GM18511 (cell line): ENCODE results near the gene RILPL1.
"Not testable (repeated sequence)": the region's sequence is repeated elsewhere in the genome, so short reads cannot be mapped to it uniquely, and the experiment has no call there.

Source experiments
- ATAC-seq: cut with Tn5 transposase; IDR thresholded peaks from one replicate; pipeline ENCODE4 v1.9.1; 2021; ENCODE audit warnings: mild to moderate bottlenecking, moderate library complexity; ENCODE audit not compliant: unreplicated experiment

RILPL1 gene

DNA sequence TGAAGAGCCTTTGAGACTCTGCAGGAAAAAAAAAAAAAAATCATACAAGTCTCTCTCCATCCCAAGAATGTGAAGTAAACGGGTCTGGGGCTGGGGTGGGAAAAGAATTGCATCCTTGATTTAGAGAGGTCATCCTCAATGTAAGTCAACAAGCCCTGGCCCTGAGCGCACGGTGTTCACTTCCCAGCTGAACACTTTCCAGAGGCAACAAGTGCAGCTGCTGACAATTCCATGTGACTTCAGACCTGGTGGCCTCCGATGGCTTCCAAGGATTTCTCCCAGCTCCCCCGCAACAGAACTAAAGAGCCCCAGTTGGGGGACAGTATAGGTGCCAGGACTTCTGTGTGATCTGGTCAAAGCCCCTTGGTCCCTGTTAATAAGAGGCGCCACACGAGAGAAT is 2.4 kb downstream of the RILPL1 start:
- no peak for ATAC-seq

DNA sequence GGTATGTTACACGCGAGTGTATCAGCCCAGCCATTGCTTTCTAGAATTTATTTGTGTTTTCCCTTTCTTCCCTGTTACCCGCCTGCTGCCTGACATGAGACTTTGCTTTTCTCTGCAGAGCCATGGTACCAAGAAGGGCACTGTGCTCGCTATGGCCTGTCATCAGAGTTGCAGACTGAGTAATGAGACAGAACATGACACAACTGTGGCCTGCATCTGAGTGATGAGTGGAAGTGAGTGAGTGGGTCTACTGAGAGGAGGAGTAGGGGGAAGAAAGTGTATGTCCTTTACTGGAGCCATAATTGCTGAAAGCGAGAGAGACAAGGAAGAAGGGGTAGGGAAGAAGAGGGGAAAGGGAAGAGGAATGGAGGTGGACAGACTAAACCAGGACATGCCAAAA is 2.9 kb downstream of the RILPL1 start:
- ATAC-seq = no peak

- ATAC-seq = no peak
Observed at GRCh38 chr12:123529686-123530085, 3.8 kb downstream of the RILPL1 start.

GRCh38 chr12:123528858-123529257 is 4.7 kb downstream of the RILPL1 start:
- ATAC-seq = no peak

- ATAC-seq = no peak
Observed at GRCh38 chr12:123526542-123527080, 6.9 kb downstream of the RILPL1 start.

- no peak for ATAC-seq
Observed at GRCh38 chr12:123524378-123524777, 9.1 kb downstream of the RILPL1 start.

DNA sequence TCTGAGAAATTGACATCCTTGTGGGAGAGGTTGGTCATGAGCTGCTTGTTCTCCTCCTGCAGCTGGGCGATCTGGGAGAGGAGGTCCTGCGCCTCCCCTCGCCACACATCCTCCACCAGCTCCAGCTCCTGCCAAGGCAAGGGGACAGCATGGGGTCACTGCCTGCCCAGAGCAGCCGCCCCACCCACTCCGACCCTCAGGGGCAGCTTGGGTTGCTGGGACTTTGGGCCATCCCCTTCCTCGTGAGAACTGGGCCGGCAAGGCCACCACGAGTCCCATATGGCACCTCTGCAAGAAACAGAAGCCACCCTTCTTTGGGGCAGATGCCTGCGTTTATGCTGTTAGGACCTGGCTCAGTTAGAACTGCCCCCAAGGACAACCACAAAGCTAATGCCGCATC is 10.0 kb downstream of the RILPL1 start:
- ATAC-seq = no peak

- no peak for ATAC-seq
Observed at GRCh38 chr12:123522164-123522563, 11.4 kb downstream of the RILPL1 start.

- ATAC-seq = no peak
Observed at GRCh38 chr12:123520567-123521474, 12.7 kb downstream of the RILPL1 start.

- ATAC-seq = no peak
Observed at GRCh38 chr12:123519141-123520001, 14.1 kb downstream of the RILPL1 start.

DNA sequence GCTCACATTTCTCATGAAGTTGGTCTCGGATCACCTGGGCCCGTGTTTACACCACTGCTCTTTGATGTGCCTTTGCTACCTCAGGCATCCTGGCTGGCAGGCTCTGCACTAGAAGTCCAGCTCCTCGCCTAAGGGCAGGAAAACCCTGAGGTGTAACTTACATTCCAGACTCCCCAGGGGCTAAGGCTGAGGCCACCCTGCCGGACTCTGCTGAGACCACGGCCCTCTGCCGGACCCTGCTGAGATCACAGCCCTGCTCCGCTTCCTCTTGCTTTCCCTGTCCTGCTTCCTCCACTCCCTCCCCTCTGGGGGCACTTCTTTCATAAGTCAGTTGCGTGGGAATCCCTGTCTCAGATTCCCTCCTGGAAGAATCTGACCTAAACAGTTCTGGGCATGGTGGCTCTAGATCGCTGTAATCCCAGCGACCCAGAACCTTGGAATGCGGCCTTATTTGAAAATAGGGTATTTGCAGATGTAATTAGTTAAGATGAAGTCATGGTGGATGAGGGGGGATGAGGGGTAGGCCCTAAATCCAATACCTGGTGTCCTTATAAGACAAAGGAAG is 17.2 kb downstream of the RILPL1 start:
- ATAC-seq = no peak

- not testable (repeated sequence) for ATAC-seq
Observed at GRCh38 chr12:123514582-123515221, 18.8 kb downstream of the RILPL1 start.

DNA sequence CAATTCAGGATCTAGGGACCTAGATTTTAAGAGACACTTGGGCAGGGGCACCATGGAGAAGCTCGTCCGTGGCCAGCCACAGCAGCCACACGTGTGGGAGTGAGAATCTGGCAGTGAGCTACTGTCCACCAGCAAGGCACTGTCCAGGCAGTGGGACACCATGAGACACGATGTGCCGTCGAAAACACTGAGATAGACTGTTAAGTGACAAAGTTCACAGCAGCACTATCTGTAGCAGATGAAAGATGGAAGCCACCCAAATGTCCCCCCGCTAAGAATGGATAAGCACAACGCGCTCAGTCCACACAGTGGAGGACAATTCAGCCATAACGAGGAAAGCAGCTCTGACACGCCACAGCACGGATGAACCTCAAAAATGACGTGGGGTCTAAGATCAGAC is 19.7 kb downstream of the RILPL1 start:
- ATAC-seq = no peak

DNA sequence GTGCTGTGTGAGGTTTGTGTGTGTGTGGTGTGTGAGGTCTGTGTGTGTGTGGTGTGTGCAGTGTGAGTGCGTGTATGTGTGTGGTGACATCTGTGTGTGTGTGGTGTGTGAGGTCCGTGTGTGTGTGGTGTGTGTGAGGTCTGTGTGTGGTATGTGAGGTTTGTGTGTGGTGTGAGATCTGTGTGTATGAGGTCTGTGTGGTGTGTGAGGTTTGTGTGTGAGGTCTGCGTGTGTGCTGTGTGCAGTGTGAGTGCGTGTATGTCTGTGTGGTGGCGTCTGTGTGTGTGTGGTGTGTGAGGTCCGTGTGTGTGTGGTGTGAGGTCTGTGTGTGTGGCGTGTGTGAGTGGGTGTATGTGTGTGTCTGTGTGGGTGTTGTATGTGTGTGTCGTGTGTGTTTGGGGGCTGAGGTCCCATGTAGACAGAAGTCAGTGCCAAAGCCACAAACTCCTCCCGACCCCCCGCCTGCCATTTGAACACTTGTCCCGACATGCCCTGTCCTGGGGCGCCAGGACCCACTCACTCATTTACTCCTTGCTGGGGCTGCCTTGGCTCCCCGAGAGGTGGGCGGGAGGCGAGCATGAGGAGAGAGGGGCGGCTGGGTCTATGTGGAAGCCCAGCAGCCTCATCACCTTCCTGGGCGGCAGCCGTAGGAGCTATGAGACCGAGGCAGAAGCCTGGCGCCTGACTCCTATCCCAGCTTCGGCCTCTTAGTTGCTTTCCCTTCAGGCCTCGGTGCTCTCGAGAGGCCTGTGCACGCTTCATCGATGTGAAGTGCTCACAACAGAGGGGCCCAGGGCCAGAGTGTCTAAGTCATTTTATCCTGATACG is 20.5 kb downstream of the RILPL1 start:
- ATAC-seq = no peak

DNA sequence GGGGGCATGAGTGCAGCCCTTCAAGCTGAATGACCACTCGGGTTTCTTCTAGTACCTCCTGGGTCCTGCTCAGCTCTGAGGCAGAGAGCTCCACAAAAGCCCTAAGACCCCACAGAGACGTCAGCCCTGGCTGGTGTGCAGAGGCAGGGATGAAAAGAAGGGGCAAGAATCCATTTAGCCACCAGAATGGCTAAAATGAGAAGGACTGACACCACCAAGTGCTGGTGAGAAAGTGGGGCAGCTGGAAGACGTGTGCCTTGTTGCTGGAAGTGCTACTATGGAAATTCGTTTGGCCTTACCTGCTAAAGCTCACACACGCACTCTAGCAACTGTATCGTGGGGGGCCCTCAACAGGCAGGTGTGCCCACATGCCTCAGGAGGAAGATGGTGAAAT is 26.7 kb downstream of the RILPL1 start:
- ATAC-seq = no peak

GRCh38 chr12:123506059-123506842 is 27.3 kb downstream of the RILPL1 start:
- ATAC-seq = no peak

DNA sequence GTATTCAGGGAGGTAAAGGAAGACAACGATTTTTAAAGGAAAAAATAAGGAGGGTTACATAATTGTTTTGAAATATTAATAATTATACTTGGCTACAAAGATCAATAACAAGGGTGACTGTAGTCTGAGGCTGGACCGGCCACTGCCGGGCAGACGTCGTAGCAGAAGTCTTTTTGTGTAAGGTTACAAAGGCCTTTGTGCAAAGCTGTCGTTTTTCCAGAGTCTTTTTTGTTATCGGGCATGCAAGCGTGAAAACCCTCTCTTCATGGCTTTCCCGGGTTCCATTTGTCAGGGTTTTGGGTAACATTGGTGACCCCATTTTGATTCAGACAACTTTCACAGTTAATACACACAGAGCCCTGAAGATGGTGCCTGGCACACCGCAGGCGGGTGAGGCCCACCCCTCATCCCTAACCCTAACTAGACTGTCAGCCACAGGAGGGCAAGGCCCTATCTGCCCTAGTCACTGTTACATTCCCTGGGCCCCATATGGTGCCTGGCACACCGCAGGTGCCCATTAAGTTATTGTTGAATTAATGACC is 31.3 kb downstream of the RILPL1 start:
- ATAC-seq = no peak

DNA sequence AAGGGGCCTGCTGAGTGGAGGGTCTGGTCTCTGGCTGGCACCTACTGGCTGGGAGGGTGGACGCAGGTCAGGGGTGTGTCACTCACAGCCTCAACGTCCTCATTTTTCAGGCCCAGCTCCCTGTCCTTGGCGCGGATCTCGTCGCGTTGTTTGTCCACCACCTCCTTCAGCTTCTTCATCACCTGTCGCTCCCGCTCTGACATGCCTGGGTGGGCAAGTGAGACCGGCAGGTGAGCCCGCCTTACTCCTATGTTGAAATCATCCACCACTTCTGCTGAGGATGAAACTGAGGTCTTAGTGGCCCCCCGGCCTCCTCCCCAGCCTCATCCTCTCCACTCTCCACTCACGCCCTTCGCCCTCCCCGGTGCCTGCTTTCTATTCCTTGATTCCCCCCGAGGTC is 34.2 kb downstream of the RILPL1 start:
- no peak for ATAC-seq
